ENCODE measurements around the gene BATF2.

- TF ChIP-seq ZNF274 (IDR thresholded peaks at IDR 0.05; ENCODE audit: low read depth, low read length) = no peak
- TF ChIP-seq YY1 (IDR thresholded peaks at IDR 0.05; ENCODE audit: insufficient read depth, insufficient read length) = no peak
- no peak for TF ChIP-seq SUZ12 (IDR thresholded peaks at IDR 0.05; ENCODE audit: extremely low read depth, insufficient read depth, insufficient read length)
These were observed 26.0 kb downstream of the BATF2 start for GRCh38 chr11:64970731-64971151.

Data from NT2/D1 (cell line).